Body of pancreas (tissue), 4 donors: ENCODE results near the gene EYS.

Experiments used
- POLR2A ChIP-seq, 3 donors: fragments of 450-650 bp; IDR thresholded peaks; one replicate each; pipeline ENCODE4 v1.6.1; 2016; ENCODE audit warnings: antibody characterized with exemption in 3 of 3, mild to moderate bottlenecking in 2 of 3
- TF ChIP-seq, protein P1 (sequence below), 7 experiments: fragments of 450-650 bp in 4 of 7; fragments of 200-600 bp in 3 of 7; sonication (generic) in 3 of 7; IDR thresholded peaks; one replicate each; pipeline ENCODE4 v1.5.1; 2016 to 2019; ENCODE audit warnings: antibody characterized with exemption in 7 of 7

- TF ChIP-seq POLR2A (IDR thresholded peaks at IDR 0.05): no peak
- TF ChIP-seq, protein P1, sequence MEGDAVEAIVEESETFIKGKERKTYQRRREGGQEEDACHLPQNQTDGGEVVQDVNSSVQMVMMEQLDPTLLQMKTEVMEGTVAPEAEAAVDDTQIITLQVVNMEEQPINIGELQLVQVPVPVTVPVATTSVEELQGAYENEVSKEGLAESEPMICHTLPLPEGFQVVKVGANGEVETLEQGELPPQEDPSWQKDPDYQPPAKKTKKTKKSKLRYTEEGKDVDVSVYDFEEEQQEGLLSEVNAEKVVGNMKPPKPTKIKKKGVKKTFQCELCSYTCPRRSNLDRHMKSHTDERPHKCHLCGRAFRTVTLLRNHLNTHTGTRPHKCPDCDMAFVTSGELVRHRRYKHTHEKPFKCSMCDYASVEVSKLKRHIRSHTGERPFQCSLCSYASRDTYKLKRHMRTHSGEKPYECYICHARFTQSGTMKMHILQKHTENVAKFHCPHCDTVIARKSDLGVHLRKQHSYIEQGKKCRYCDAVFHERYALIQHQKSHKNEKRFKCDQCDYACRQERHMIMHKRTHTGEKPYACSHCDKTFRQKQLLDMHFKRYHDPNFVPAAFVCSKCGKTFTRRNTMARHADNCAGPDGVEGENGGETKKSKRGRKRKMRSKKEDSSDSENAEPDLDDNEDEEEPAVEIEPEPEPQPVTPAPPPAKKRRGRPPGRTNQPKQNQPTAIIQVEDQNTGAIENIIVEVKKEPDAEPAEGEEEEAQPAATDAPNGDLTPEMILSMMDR (IDR thresholded peaks at IDR 0.05): no peak
Observed at GRCh38 chr6:63897952-63898351, 1809.1 kb downstream of the EYS start.
